ENCODE measurements around the gene KRT28.
"Not testable (repeated sequence)": the region's sequence is repeated elsewhere in the genome, so short reads cannot be mapped to it uniquely, and the experiment has no call there.

GRCh38 chr17:40748666-40749065, 51.1 kb downstream of the KRT28 start:
- TF ChIP-seq CTCF (IDR thresholded peaks at IDR 0.05; ENCODE audit: insufficient read depth, low read length, poor library complexity, severe bottlenecking); EZH2phosphoT487 (conservative IDR thresholded peaks at IDR 0.05; ENCODE audit: low read length): not testable (repeated sequence)

Data from SU-DHL-6 (cell line).